ENCODE results near the gene BMI1. TPM values are rescaled to one million over a fixed set of nuclear protein-coding genes. Genes with fewer than 3 reads are reported as not detected.

Gene BMI1
- total and polyA plus RNA-seq, 2 of the 4 experiments (the other 2 are of a cell fraction), result 19.7 to 25.8 TPM

- TF ChIP-seq ELK1 (IDR thresholded peaks at IDR 0.05; ENCODE audit: borderline replicate concordance, low read depth, low read length), result no peak
- no peak for TF ChIP-seq CTCF (conservative IDR thresholded peaks at IDR 0.05; ENCODE audit: low read depth, low read length)
Observed at GRCh38 chr10:22316286-22317075, 4.4 kb upstream of the BMI1 start, which contains the start of gene COMMD3 (continued).
